HepG2 (cell line): ENCODE data around the gene STX5. TPM values are rescaled to one million over a fixed set of nuclear protein-coding genes. Genes with fewer than 3 reads are reported as not detected.
A peak's percentile ranks its signal among the peaks of the same experiment; 100 is the strongest.

Source experiments
- ARID3A ChIP-seq: IDR thresholded peaks from 2 replicates; pipeline ENCODE4 v1.6.1; 2012; ENCODE audit warnings: low read depth, low read length, improper control_type of control experiment
- CHD2 ChIP-seq: IDR thresholded peaks from 2 replicates; pipeline ENCODE4 v1.6.1; 2011; ENCODE audit warnings: low read depth, low read length, improper control_type of control experiment
- GPBP1L1 ChIP-seq: sonication (generic); formaldehyde crosslinking; IDR thresholded peaks from 2 replicates; pipeline ENCODE4 v1.5.0; 2020; ENCODE audit warnings: mild to moderate bottlenecking, missing genetic modification reagents
- SETDB1 ChIP-seq: sonication (generic); formaldehyde crosslinking; IDR thresholded peaks from 2 replicates; pipeline ENCODE4 v1.5.1; 2020; ENCODE audit warnings: missing genetic modification reagents, mild to moderate bottlenecking, borderline replicate concordance
- XRCC5 ChIP-seq: fragments of 200-400 bp; formaldehyde crosslinking; optimal IDR thresholded peaks from 2 replicates; pipeline ENCODE3; 2017; ENCODE audit warnings: mild to moderate bottlenecking, low read length
- ZC3H13 ChIP-seq: sonication (generic); formaldehyde crosslinking; IDR thresholded peaks from 2 replicates; pipeline ENCODE4 v1.8.1; 2023; ENCODE audit warnings: mild to moderate bottlenecking, missing genetic modification reagents, moderate library complexity
- ZFY ChIP-seq: sonication (generic); formaldehyde crosslinking; IDR thresholded peaks from 2 replicates; pipeline ENCODE4 v1.4.0; 2020; ENCODE audit warnings: missing genetic modification reagents
- ZNF572 ChIP-seq: sonication (generic); formaldehyde crosslinking; IDR thresholded peaks from 2 replicates; pipeline ENCODE4 v1.5.1; 2020; ENCODE audit warnings: mild to moderate bottlenecking, missing genetic modification reagents
- ZNF607 ChIP-seq: sonication (generic); formaldehyde crosslinking; IDR thresholded peaks from 2 replicates; pipeline ENCODE4 v1.5.1; 2020; ENCODE audit warnings: missing genetic modification reagents, mild to moderate bottlenecking, borderline replicate concordance
- ZNF619 ChIP-seq: sonication (generic); formaldehyde crosslinking; IDR thresholded peaks from 2 replicates; pipeline ENCODE4 v1.4.0; 2020; ENCODE audit warnings: mild to moderate bottlenecking, missing genetic modification reagents
- polyA plus RNA-seq, 8 experiments: library from polyadenylated mRNA; depleted of rRNA in 3 of 8; stranded (reverse) in 7 of 8; unstranded in 1 of 8; fragments of >200 nt; fragmentation: Illumina TruSeq in 4 of 8; extraction: Trizol in 4 of 8; gene quantifications; 2 replicates each; pipeline versions ENCODE4 v1.2.1 to v1.2.3, GENCODE V29; 2011 to 2016; ENCODE audit warnings: low read depth in 4 of 8, missing spikeins in 1 of 8, mixed read lengths in 1 of 8; ENCODE audit not compliant: insufficient read depth in 1 of 8
- total RNA-seq, 5 experiments: library from RNA; depleted of rRNA; stranded (reverse); fragments of >200 nt; fragmentation: Illumina TruSeq; extraction: Trizol; gene quantifications; 2 replicates each; pipeline ENCODE4 v1.2.3, GENCODE V29; 2016; ENCODE audit warnings: low read depth in 1 of 5
- TF ChIP-seq, protein P1 (sequence below): IDR thresholded peaks from 2 replicates; pipeline ENCODE4 v1.6.1; 2016; ENCODE audit warnings: low read depth, missing genetic modification reagents, missing compliant biosample characterization
- TF ChIP-seq, protein P2 (sequence below): sonication (generic); formaldehyde crosslinking; IDR thresholded peaks from 2 replicates; pipeline ENCODE4 v1.4.0; 2020; ENCODE audit warnings: mild to moderate bottlenecking, missing genetic modification reagents, borderline replicate concordance
- TF ChIP-seq, protein P3 (sequence below): sonication (generic); formaldehyde crosslinking; IDR thresholded peaks from 2 replicates; pipeline ENCODE4 v1.5.0; 2020; ENCODE audit warnings: missing genetic modification reagents

STX5 gene
- total and polyA plus RNA-seq, 2 of the 13 experiments (the other 11 are each of a cell fraction or from before 2014, with no cell fraction given), result 26.9 to 30.0 TPM

GRCh38 chr11:62831520-62832335 is at the start of gene STX5 (continued):
- TF ChIP-seq, protein P1, sequence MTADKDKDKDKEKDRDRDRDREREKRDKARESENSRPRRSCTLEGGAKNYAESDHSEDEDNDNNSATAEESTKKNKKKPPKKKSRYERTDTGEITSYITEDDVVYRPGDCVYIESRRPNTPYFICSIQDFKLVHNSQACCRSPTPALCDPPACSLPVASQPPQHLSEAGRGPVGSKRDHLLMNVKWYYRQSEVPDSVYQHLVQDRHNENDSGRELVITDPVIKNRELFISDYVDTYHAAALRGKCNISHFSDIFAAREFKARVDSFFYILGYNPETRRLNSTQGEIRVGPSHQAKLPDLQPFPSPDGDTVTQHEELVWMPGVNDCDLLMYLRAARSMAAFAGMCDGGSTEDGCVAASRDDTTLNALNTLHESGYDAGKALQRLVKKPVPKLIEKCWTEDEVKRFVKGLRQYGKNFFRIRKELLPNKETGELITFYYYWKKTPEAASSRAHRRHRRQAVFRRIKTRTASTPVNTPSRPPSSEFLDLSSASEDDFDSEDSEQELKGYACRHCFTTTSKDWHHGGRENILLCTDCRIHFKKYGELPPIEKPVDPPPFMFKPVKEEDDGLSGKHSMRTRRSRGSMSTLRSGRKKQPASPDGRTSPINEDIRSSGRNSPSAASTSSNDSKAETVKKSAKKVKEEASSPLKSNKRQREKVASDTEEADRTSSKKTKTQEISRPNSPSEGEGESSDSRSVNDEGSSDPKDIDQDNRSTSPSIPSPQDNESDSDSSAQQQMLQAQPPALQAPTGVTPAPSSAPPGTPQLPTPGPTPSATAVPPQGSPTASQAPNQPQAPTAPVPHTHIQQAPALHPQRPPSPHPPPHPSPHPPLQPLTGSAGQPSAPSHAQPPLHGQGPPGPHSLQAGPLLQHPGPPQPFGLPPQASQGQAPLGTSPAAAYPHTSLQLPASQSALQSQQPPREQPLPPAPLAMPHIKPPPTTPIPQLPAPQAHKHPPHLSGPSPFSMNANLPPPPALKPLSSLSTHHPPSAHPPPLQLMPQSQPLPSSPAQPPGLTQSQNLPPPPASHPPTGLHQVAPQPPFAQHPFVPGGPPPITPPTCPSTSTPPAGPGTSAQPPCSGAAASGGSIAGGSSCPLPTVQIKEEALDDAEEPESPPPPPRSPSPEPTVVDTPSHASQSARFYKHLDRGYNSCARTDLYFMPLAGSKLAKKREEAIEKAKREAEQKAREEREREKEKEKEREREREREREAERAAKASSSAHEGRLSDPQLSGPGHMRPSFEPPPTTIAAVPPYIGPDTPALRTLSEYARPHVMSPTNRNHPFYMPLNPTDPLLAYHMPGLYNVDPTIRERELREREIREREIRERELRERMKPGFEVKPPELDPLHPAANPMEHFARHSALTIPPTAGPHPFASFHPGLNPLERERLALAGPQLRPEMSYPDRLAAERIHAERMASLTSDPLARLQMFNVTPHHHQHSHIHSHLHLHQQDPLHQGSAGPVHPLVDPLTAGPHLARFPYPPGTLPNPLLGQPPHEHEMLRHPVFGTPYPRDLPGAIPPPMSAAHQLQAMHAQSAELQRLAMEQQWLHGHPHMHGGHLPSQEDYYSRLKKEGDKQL (CRISPR knock-in tag), result no peak
- TF ChIP-seq ZNF572 (CRISPR knock-in tag), result no peak
- TF ChIP-seq, protein P2, sequence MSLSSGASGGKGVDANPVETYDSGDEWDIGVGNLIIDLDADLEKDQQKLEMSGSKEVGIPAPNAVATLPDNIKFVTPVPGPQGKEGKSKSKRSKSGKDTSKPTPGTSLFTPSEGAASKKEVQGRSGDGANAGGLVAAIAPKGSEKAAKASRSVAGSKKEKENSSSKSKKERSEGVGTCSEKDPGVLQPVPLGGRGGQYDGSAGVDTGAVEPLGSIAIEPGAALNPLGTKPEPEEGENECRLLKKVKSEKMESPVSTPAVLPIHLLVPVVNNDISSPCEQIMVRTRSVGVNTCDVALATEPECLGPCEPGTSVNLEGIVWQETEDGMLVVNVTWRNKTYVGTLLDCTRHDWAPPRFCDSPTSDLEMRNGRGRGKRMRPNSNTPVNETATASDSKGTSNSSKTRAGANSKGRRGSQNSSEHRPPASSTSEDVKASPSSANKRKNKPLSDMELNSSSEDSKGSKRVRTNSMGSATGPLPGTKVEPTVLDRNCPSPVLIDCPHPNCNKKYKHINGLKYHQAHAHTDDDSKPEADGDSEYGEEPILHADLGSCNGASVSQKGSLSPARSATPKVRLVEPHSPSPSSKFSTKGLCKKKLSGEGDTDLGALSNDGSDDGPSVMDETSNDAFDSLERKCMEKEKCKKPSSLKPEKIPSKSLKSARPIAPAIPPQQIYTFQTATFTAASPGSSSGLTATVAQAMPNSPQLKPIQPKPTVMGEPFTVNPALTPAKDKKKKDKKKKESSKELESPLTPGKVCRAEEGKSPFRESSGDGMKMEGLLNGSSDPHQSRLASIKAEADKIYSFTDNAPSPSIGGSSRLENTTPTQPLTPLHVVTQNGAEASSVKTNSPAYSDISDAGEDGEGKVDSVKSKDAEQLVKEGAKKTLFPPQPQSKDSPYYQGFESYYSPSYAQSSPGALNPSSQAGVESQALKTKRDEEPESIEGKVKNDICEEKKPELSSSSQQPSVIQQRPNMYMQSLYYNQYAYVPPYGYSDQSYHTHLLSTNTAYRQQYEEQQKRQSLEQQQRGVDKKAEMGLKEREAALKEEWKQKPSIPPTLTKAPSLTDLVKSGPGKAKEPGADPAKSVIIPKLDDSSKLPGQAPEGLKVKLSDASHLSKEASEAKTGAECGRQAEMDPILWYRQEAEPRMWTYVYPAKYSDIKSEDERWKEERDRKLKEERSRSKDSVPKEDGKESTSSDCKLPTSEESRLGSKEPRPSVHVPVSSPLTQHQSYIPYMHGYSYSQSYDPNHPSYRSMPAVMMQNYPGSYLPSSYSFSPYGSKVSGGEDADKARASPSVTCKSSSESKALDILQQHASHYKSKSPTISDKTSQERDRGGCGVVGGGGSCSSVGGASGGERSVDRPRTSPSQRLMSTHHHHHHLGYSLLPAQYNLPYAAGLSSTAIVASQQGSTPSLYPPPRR (CRISPR knock-in tag), result peak; percentile 35
- TF ChIP-seq ZC3H13 (CRISPR knock-in tag), result 0 out of 2 replicates have a peak, but pooled peaks have one; percentile 21
- no peak; the same call in 1 of the 2 replicates for TF ChIP-seq ZNF607
- TF ChIP-seq CHD2, result no peak; the same call in 1 of the 2 replicates
- no peak for TF ChIP-seq SETDB1 (CRISPR knock-in tag)
- TF ChIP-seq, protein P3, sequence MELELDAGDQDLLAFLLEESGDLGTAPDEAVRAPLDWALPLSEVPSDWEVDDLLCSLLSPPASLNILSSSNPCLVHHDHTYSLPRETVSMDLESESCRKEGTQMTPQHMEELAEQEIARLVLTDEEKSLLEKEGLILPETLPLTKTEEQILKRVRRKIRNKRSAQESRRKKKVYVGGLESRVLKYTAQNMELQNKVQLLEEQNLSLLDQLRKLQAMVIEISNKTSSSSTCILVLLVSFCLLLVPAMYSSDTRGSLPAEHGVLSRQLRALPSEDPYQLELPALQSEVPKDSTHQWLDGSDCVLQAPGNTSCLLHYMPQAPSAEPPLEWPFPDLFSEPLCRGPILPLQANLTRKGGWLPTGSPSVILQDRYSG (CRISPR knock-in tag), result no peak
- TF ChIP-seq XRCC5, result no peak
- TF ChIP-seq ZFY (CRISPR knock-in tag), result peak; percentile 57
- TF ChIP-seq ARID3A, result no peak; the same call in 1 of the 2 replicates
- TF ChIP-seq ZNF619 (CRISPR knock-in tag), result no peak
- TF ChIP-seq GPBP1L1, result no peak
